Bronchial epithelial cell (primary cell): ENCODE measurements around the gene SNRNP70. TPM values are rescaled to one million over a fixed set of nuclear protein-coding genes. Genes with fewer than 3 reads are reported as not detected.

Experiments
- DNase-seq: peaks from one replicate; pipeline ENCODE4 v3.0.0-alpha.2; 2010; ENCODE audit warnings: low read depth
- FAIRE-seq: peaks from 2 replicates; lab custom pipeline; 2011; peaks lifted over from hg19 to GRCh38; lab: Jason Lieb, UNC
- H3K27me3 ChIP-seq: 2 replicates; pipeline ENCODE4 v1.5.1; 2011; ENCODE audit warnings: low read length; ENCODE audit not compliant: control insufficient read depth, insufficient read depth
- H3K36me3 ChIP-seq: 2 replicates; pipeline ENCODE4 v1.5.1; 2011; ENCODE audit warnings: low read length; ENCODE audit not compliant: control insufficient read depth, insufficient read depth
- H3K4me3 ChIP-seq: 2 replicates; pipeline ENCODE4 v1.5.1; 2011; ENCODE audit warnings: mild to moderate bottlenecking, low read depth, low read length, control low read depth
- CTCF ChIP-seq: IDR thresholded peaks from 2 replicates; pipeline ENCODE4 v1.5.1; 2011; ENCODE audit warnings: mild to moderate bottlenecking, moderate library complexity, low read length, control low read depth, inconsistent platforms; ENCODE audit not compliant: insufficient read depth, severe bottlenecking
- total RNA-seq: library from RNA; depleted of rRNA; stranded (reverse); fragments of >200 nt; gene quantifications from 2 replicates; pipeline ENCODE4 v1.2.1, GENCODE V29; 2014

Gene SNRNP70
- total RNA-seq, 1 donor from 2014 or later: 74.5 TPM

GRCh38 chr19:49157445-49158224 is 72.4 kb downstream of the SNRNP70 start, which contains the start of gene TRPM4:
TRPM4 (plus strand) TSS chr19:49157792; CDS start chr19:49157867, 75 bp downstream.
- FAIRE-seq (no peak), DNase-seq (peak; percentile 72)
- Histone ChIP-seq H3K36me3 (peaks cover 4% of the 10 kb centered on the region), H3K27me3 (no peaks in the 10 kb centered on the region), H3K4me3 (peak within 1 kb of the TSS; percentile 69)
- no peak for TF ChIP-seq CTCF

Other genes starting within 250 kb of the SNRNP70 start
- 1.3 and 1.9 TPM in 2 replicates for gene HSD17B14, start 249.0 kb upstream of the SNRNP70 start, total RNA-seq
- 0.79 and 2.2 TPM in 2 replicates for gene PLEKHA4, start 216.8 kb upstream of the SNRNP70 start, total RNA-seq
- gene PPP1R15A, start 213.0 kb upstream of the SNRNP70 start, total RNA-seq: 118 and 168 TPM in 2 replicates
- gene TULP2, start 186.7 kb upstream of the SNRNP70 start, total RNA-seq: not detected in 2 replicates
- 88.2 and 91.7 TPM in 2 replicates for gene NUCB1, start 185.1 kb upstream of the SNRNP70 start, total RNA-seq
- gene DHDH, start 151.8 kb upstream of the SNRNP70 start, total RNA-seq: 9.2 and 10.8 TPM in 2 replicates
- 64.8 and 68.2 TPM in 2 replicates for gene BAX, start 130.6 kb upstream of the SNRNP70 start, total RNA-seq
- 787 and 1,701 TPM in 2 replicates for gene FTL, start 120.1 kb upstream of the SNRNP70 start, total RNA-seq
- 25.5 and 28.9 TPM in 2 replicates for gene GYS1, start 92.1 kb upstream of the SNRNP70 start, total RNA-seq
- gene RUVBL2, start 91.6 kb upstream of the SNRNP70 start, total RNA-seq: 154 and 267 TPM in 2 replicates
- gene LHB, start 68.4 kb upstream of the SNRNP70 start, total RNA-seq: 0.38 TPM in 1 of 2 replicates, not detected in the other
- gene CGB3, start 61.1 kb upstream of the SNRNP70 start, total RNA-seq: not detected in 2 replicates
- not detected in 2 replicates for gene CGB2, start 53.6 kb upstream of the SNRNP70 start, total RNA-seq
- not detected in 2 replicates for gene CGB1, start 48.6 kb upstream of the SNRNP70 start, total RNA-seq
- 0.26 and 0.64 TPM in 2 replicates for gene CGB5, start 41.6 kb upstream of the SNRNP70 start, total RNA-seq
- 0.26 TPM in 1 of 2 replicates, not detected in the other for gene CGB8, start 36.3 kb upstream of the SNRNP70 start, total RNA-seq
- 1.1 and 1.2 TPM in 2 replicates for gene CGB7, start 27.7 kb upstream of the SNRNP70 start, total RNA-seq
- gene NTF4, start 20.6 kb upstream of the SNRNP70 start, total RNA-seq: 3.2 and 9.9 TPM in 2 replicates
- not detected in 2 replicates for gene KCNA7, start 12.8 kb upstream of the SNRNP70 start, total RNA-seq
- 3.2 and 6.5 TPM in 2 replicates for gene LIN7B, start 28.9 kb downstream of the SNRNP70 start, total RNA-seq
- gene C19orf73, start 33.7 kb downstream of the SNRNP70 start, total RNA-seq: 0.53 and 1.9 TPM in 2 replicates
- gene PPFIA3, start 34.1 kb downstream of the SNRNP70 start, total RNA-seq: 1.3 and 2.2 TPM in 2 replicates
- not detected in 2 replicates for gene HRC, start 69.9 kb downstream of the SNRNP70 start, total RNA-seq
- 11.1 and 18.6 TPM in 2 replicates for gene TRPM4, start 72.3 kb downstream of the SNRNP70 start, total RNA-seq
- under 0.01 TPM in 1 of 2 replicates, not detected in the other for gene SLC6A16, start 239.7 kb downstream of the SNRNP70 start, total RNA-seq
- not detected in 2 replicates for gene CD37, start 250.0 kb downstream of the SNRNP70 start, total RNA-seq